Neural cell (in vitro differentiated cells): ENCODE data around the gene UBE2H.

Source experiments
- EP300 ChIP-seq: fragments of 450-650 bp; conservative IDR thresholded peaks from 2 replicates; pipeline ENCODE4 v1.6.1; 2014; ENCODE audit warnings: antibody characterized with exemption, mild to moderate bottlenecking, moderate library complexity; ENCODE audit not compliant: poor library complexity, severe bottlenecking
- POLR2AphosphoS5 ChIP-seq: IDR thresholded peaks from 2 replicates; pipeline ENCODE4 v1.6.1; 2012
- SMC3 ChIP-seq: fragments of 450-650 bp; conservative IDR thresholded peaks from 2 replicates; pipeline ENCODE4 v1.6.1; 2014; ENCODE audit warnings: antibody characterized with exemption, mild to moderate bottlenecking, moderate library complexity; ENCODE audit not compliant: poor library complexity
- TF ChIP-seq, protein P1 (sequence below): fragments of 450-650 bp; IDR thresholded peaks from 2 replicates; pipeline ENCODE4 v1.5.1; 2014; ENCODE audit warnings: antibody characterized with exemption, mild to moderate bottlenecking, moderate library complexity; ENCODE audit not compliant: poor library complexity, severe bottlenecking

DNA sequence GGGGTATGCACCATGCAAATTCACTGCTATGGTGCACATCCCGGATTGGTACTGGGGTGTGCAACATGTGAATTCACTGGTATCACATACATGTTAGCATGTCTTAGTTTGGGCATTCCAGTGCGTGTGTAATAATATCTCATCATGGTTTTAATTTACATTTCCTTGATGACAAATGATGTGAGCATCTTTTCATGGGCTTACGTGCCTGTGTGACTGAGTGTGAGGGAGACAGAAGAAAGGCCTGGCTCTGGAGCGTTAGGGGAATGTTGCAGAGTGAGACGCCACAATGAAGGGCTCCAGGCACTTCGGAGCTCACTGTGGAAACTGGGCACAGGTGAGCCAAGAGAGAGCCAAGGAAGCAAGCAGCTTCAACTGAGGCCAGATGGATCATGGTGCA lies 162.6 kb downstream of the UBE2H start:
- TF ChIP-seq, protein P1, sequence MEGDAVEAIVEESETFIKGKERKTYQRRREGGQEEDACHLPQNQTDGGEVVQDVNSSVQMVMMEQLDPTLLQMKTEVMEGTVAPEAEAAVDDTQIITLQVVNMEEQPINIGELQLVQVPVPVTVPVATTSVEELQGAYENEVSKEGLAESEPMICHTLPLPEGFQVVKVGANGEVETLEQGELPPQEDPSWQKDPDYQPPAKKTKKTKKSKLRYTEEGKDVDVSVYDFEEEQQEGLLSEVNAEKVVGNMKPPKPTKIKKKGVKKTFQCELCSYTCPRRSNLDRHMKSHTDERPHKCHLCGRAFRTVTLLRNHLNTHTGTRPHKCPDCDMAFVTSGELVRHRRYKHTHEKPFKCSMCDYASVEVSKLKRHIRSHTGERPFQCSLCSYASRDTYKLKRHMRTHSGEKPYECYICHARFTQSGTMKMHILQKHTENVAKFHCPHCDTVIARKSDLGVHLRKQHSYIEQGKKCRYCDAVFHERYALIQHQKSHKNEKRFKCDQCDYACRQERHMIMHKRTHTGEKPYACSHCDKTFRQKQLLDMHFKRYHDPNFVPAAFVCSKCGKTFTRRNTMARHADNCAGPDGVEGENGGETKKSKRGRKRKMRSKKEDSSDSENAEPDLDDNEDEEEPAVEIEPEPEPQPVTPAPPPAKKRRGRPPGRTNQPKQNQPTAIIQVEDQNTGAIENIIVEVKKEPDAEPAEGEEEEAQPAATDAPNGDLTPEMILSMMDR: no peak
- TF ChIP-seq POLR2AphosphoS5 (no peak), EP300 (no peak), SMC3 (no peak)
